Type B pancreatic cell (in vitro differentiated cells): Measurements from ENCODE around the gene SRRD. TPM values are rescaled to one million over a fixed set of nuclear protein-coding genes. Genes with fewer than 3 reads are reported as not detected.

Experiments used
- DNase-seq: peaks from one replicate; pipeline ENCODE4 v3.0.0; 2021; ENCODE audit warnings: mixed read lengths; ENCODE audit not compliant: unreplicated experiment; ENCODE audit errors: extremely low spot score
- H3K27ac Mint-ChIP-seq: 2 replicates; pipeline ENCODE4 v1.8.0; 2021; ENCODE audit warnings: mild to moderate bottlenecking, mixed read lengths
- H3K27me3 Mint-ChIP-seq: 2 replicates; pipeline ENCODE4 v1.8.0; 2021; ENCODE audit warnings: mixed read lengths
- H3K36me3 Mint-ChIP-seq: 2 replicates; pipeline ENCODE4 v1.8.0; 2021; ENCODE audit warnings: mixed read lengths
- H3K4me1 Mint-ChIP-seq: one replicate; pipeline ENCODE4 v1.8.0; 2021; ENCODE audit warnings: mixed read lengths; ENCODE audit not compliant: unreplicated experiment
- H3K4me3 Mint-ChIP-seq: 2 replicates; pipeline ENCODE4 v1.8.0; 2021; ENCODE audit warnings: mild to moderate bottlenecking, mixed read lengths
- H3K9me3 Mint-ChIP-seq: 2 replicates; pipeline ENCODE4 v1.8.0; 2021; ENCODE audit warnings: mixed read lengths
- CTCF ChIP-seq: fragments of 200-600 bp; sonication (generic); conservative IDR thresholded peaks from 2 replicates; pipeline ENCODE4 v1.5.0; 2021; ENCODE audit warnings: antibody characterized with exemption, mild to moderate bottlenecking
- total RNA-seq: library from RNA; stranded (reverse); gene quantifications from 2 replicates; pipeline ENCODE4 v1.2.1, GENCODE V29; 2021; ENCODE audit warnings: low replicate concordance

Gene SRRD
- total RNA-seq, 1 donor from 2014 or later: 27.7 TPM

- no peak overlapping the region for H3K4me3 Mint-ChIP-seq
- H3K36me3 Mint-ChIP-seq: peaks cover 10% of the 10 kb centered on the region
- peaks cover 18% of the 10 kb centered on the region for H3K4me1 Mint-ChIP-seq
- no peaks in the 10 kb centered on the region for H3K27me3 Mint-ChIP-seq
- TF ChIP-seq CTCF: no peak
- H3K27ac Mint-ChIP-seq: no peak overlapping the region
- no peak for DNase-seq
- no peaks in the 10 kb centered on the region for H3K9me3 Mint-ChIP-seq
Measured at GRCh38 chr22:26464312-26464711, 19.4 kb upstream of the SRRD start.

- peaks cover 15% of the 10 kb centered on the region for H3K4me1 Mint-ChIP-seq
- H3K9me3 Mint-ChIP-seq: no peaks in the 10 kb centered on the region
- no peaks in the 10 kb centered on the region for H3K27me3 Mint-ChIP-seq
- no peak overlapping the region for H3K4me3 Mint-ChIP-seq
- DNase-seq: no peak
- H3K36me3 Mint-ChIP-seq: peaks cover 15% of the 10 kb centered on the region
- TF ChIP-seq CTCF: no peak
- no peak overlapping the region for H3K27ac Mint-ChIP-seq
Measured at GRCh38 chr22:26466196-26466595, 17.5 kb upstream of the SRRD start.

- no peak for DNase-seq
- no peaks in the 10 kb centered on the region for H3K4me1 Mint-ChIP-seq
- H3K27ac Mint-ChIP-seq: no peak overlapping the region
- TF ChIP-seq CTCF: no peak
- no peak overlapping the region for H3K4me3 Mint-ChIP-seq
- peaks cover 20% of the 10 kb centered on the region for H3K36me3 Mint-ChIP-seq
- no peaks in the 10 kb centered on the region for H3K9me3 Mint-ChIP-seq
- no peaks in the 10 kb centered on the region for H3K27me3 Mint-ChIP-seq
Measured at GRCh38 chr22:26470807-26471206, 12.9 kb upstream of the SRRD start.

GRCh38 chr22:26471522-26471921, 12.2 kb upstream of the SRRD start:
- Mint-ChIP-seq H3K27ac (no peak overlapping the region), H3K36me3 (peaks cover 20% of the 10 kb centered on the region), H3K9me3 (no peaks in the 10 kb centered on the region), H3K4me1 (no peaks in the 10 kb centered on the region), H3K4me3 (no peak overlapping the region), H3K27me3 (no peaks in the 10 kb centered on the region)
- DNase-seq: no peak
- TF ChIP-seq CTCF: no peak

- H3K9me3 Mint-ChIP-seq: no peaks in the 10 kb centered on the region
- no peak for DNase-seq
- no peak for TF ChIP-seq CTCF
- no peak overlapping the region for H3K4me3 Mint-ChIP-seq
- H3K36me3 Mint-ChIP-seq: peaks cover 16% of the 10 kb centered on the region
- H3K27ac Mint-ChIP-seq: no peak overlapping the region
- H3K4me1 Mint-ChIP-seq: peaks cover 15% of the 10 kb centered on the region
- no peaks in the 10 kb centered on the region for H3K27me3 Mint-ChIP-seq
Measured at GRCh38 chr22:26474682-26475081, 9.0 kb upstream of the SRRD start.
